Measurements from ENCODE around the gene NEDD8. TPM values are rescaled to one million over a fixed set of nuclear protein-coding genes. Genes with fewer than 3 reads are reported as not detected.

Gene NEDD8
- total RNA-seq, 1 donor, result 136 TPM

DNA sequence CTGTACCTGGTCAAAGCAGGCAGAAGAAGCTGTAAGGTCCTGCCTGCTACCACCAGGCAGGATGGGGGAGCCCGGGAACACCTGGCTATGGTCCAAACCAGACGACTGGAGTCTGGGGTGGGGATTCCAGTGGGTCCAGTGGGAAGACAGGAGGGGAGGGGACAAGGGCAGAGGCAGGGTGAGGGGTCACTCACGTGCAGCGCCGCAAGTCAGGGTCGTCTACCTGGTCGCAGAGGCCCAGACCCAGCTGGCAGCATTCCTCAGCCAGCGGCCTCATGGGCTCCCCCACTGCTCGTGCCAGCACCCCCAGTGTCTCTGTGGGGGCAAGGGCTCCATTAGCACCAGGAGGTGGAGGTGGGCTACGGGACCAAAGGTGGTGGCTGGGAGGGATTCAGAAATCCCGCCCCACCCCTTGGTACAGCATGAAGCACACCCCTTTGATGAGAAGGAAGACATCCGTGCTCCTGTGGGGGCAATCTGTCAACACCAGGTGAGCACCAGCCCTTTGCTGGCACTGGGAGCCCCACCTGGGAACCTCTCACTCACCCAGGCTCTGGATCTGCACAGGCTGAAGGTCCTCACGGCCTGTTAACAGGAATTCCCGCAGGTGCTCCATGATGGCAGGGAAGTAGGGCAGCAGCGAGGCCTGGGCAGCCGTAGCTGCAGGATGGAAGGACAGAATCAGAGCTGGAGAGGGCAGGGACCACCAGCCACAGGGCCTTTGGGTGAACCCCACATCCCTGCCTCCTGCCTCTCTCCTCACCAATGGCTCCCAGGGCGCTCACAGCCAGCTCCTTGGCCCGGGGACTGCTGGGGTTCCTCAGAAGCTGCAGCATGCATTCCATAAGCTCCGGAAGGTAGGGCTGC is 47.8 kb downstream of the NEDD8 start:
- DNase-seq (ENCODE audit: low read depth), result no peak
- TF ChIP-seq, protein P1, sequence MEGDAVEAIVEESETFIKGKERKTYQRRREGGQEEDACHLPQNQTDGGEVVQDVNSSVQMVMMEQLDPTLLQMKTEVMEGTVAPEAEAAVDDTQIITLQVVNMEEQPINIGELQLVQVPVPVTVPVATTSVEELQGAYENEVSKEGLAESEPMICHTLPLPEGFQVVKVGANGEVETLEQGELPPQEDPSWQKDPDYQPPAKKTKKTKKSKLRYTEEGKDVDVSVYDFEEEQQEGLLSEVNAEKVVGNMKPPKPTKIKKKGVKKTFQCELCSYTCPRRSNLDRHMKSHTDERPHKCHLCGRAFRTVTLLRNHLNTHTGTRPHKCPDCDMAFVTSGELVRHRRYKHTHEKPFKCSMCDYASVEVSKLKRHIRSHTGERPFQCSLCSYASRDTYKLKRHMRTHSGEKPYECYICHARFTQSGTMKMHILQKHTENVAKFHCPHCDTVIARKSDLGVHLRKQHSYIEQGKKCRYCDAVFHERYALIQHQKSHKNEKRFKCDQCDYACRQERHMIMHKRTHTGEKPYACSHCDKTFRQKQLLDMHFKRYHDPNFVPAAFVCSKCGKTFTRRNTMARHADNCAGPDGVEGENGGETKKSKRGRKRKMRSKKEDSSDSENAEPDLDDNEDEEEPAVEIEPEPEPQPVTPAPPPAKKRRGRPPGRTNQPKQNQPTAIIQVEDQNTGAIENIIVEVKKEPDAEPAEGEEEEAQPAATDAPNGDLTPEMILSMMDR (IDR thresholded peaks at IDR 0.05; ENCODE audit: insufficient read depth, low read length), result no peak

GRCh38 chr14:24183014-24183481 is 49.1 kb downstream of the NEDD8 start:
- no peak for DNase-seq (ENCODE audit: low read depth)
- no peak overlapping the region for H3K4me3 ChIP-seq (ENCODE audit: low read depth, low read length)
- TF ChIP-seq, protein P1 (IDR thresholded peaks at IDR 0.05; ENCODE audit: insufficient read depth, low read length), result no peak

More for the DNA sequence above, 47.8 kb downstream of the NEDD8 start:
- no peak overlapping the region for H3K4me3 ChIP-seq (ENCODE audit: low read depth, low read length)

DNA sequence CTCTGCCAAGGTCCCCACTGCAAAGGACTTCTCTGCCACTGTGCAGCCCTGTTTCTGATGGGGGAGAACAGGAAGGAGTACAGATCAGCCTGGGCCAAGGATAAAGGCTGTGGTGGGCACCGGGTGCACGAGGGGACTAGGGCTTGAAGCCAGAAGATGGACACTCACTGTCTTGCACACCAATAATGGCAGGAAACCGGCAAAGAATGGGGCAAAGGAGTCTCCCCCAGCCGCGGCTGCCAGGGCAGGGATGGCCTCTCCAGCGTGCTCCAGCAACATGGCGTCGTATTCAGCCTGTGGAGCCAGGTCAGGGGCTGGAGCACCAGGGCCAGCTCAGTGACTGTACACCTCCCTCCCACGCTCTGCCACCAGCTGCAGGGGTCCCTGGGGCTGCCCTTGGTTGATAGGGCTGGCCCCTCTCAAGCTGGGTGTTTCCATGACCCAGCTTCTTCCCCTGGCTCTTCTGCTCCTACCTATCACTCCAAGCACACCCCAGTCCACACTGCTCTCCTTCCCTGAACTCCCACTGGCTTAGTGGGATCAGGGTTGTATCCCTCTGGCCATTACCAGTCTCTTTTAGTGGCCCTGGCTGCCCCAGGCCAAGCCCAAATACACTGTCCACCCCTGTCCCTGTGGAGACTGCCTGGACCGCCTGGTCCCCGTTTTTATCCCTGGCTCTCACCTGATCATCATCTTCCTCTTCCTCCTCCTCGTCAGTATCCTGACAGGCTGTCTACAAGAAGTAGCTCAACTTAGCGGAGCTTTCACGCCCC is 49.9 kb downstream of the NEDD8 start:
- TF ChIP-seq, protein P1 (IDR thresholded peaks at IDR 0.05; ENCODE audit: insufficient read depth, low read length), result no peak
- DNase-seq (ENCODE audit: low read depth), result no peak
- H3K4me3 ChIP-seq (ENCODE audit: low read depth, low read length), result no peak overlapping the region

- no peak for DNase-seq (ENCODE audit: low read depth)
- H3K4me3 ChIP-seq (ENCODE audit: low read depth, low read length), result no peak overlapping the region
- TF ChIP-seq, protein P1 (IDR thresholded peaks at IDR 0.05; ENCODE audit: insufficient read depth, low read length), result no peak
These were observed 50.6 kb downstream of the NEDD8 start for GRCh38 chr14:24181371-24182077.

DNA sequence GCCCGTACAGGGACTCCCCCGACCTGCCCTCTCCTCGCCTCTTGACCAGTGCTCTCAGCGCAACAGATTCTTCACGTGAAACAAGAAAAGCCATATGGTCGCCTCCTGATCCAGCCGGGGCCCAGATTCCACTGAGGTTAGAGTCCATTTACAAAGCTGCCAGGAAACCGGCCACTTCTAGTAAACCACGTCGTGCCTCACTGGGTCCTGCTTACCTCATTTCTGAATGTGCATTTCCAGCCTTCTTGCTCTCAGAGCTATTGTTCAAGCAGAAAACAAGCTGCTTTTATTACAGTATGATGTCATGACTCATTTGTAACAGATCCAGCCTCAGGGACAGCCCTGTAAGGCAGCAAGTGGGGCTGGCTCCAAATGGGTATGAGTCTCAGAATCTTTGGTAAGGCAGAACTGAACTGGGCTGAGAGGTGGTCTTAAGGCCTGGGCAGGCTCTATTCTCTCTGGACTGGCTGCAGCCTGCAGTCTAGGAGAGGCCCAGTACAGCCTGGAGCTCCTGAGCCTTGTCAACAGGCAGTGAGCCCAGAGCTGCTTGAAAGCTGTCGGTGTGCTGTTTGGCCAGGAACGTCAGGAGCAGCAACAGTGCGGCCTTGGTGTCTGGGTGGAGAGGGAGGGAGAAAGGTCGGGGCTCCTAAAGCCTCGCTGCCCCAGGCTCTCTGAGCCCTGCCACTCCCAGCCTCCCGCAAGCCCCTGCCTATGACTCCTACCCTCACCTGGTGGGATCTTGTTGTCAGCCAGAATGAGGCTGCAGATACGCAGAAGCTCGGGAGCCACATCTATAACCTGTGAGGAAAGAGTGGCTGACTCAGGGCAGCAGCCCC is 52.0 kb downstream of the NEDD8 start:
- TF ChIP-seq, protein P1 (IDR thresholded peaks at IDR 0.05; ENCODE audit: insufficient read depth, low read length), result no peak
- H3K4me3 ChIP-seq (ENCODE audit: low read depth, low read length), result no peak overlapping the region
- DNase-seq (ENCODE audit: low read depth), result peak; percentile 90
